Endothelial cell of umbilical vein (primary cell): Measurements from ENCODE around the gene TTF1. TPM values are rescaled to one million over a fixed set of nuclear protein-coding genes. Genes with fewer than 3 reads are reported as not detected.

Experiments used
- BruUV-seq: library from RNA; stranded (reverse); fragments of 400-500 nt; replicated peaks from 2 replicates; lab custom pipeline; 2021; lab: Mats Ljungman, UMichigan
- CTCF ChIA-PET: fragments of 300-600, 350-600 bp; sonication (Branson Sonifier 250); formaldehyde crosslinking; loops from one replicate; lab custom pipeline; 2021; ENCODE audit warnings: antibody characterized with exemption, inconsistent platforms; lab: Charles Lee
- POLR2A ChIA-PET: fragments of 300-600, 350-600 bp; sonication (Branson Sonifier 250); formaldehyde crosslinking; loops from one replicate; lab custom pipeline; 2021; ENCODE audit warnings: antibody characterized with exemption, inconsistent platforms; lab: Charles Lee
- DNase-seq: peaks from one replicate; pipeline ENCODE4 v3.0.0-alpha.2; 2011; ENCODE audit warnings: low read depth, low spot score
- FAIRE-seq: peaks from 2 replicates; lab custom pipeline; 2011; peaks lifted over from hg19 to GRCh38; lab: Jason Lieb, UNC
- H2AFZ ChIP-seq: 2 replicates; pipeline ENCODE4 v1.6.0; 2012; ENCODE audit warnings: low read depth, low read length, control low read depth, inconsistent platforms
- H3K27ac ChIP-seq: 2 replicates; pipeline ENCODE4 v1.5.1; 2011; ENCODE audit warnings: low read depth, mild to moderate bottlenecking, control low read depth, low read length, moderate library complexity; ENCODE audit not compliant: insufficient read depth
- H3K27me3 ChIP-seq, 2 experiments: 2 replicates each; pipeline versions ENCODE4 v1.6.0 to v1.6.1; 2011; ENCODE audit warnings: low read length in 2 of 2, mixed read lengths in 1 of 2; ENCODE audit not compliant: control insufficient read depth in 2 of 2, insufficient read depth in 2 of 2
- H3K36me3 ChIP-seq, 2 experiments: 2 replicates in 1 of 2; 3 replicates in 1 of 2; pipeline ENCODE4 v1.5.1; 2011; ENCODE audit warnings: low read length in 2 of 2, mild to moderate bottlenecking in 1 of 2, moderate library complexity in 1 of 2; ENCODE audit not compliant: control insufficient read depth in 2 of 2, insufficient read depth in 2 of 2; ENCODE audit errors: extremely low read depth in 1 of 2
- H3K4me1 ChIP-seq: 3 replicates; pipeline ENCODE4 v1.5.1; 2011; ENCODE audit warnings: mild to moderate bottlenecking, low read length; ENCODE audit not compliant: control insufficient read depth, insufficient read depth; ENCODE audit errors: extremely low read depth
- H3K4me2 ChIP-seq: 2 replicates; pipeline ENCODE4 v1.6.1; 2011; ENCODE audit warnings: low read length, control low read depth, mixed read lengths; ENCODE audit not compliant: insufficient read depth
- H3K4me3 ChIP-seq, 3 experiments: fragments of 200-600 bp in 1 of 3; sonication (generic), shearing (Covaris generic) in 1 of 3; replicated peaks in 1 of 3; 2 replicates each; pipeline ENCODE4 v1.5.1; 2011 to 2016; ENCODE audit warnings: control low read depth in 3 of 3, low read length in 3 of 3, mild to moderate bottlenecking in 2 of 3, inconsistent platforms in 1 of 3, low read depth in 1 of 3, moderate library complexity in 1 of 3; ENCODE audit not compliant: insufficient read depth in 1 of 3
- H3K79me2 ChIP-seq: 2 replicates; pipeline ENCODE4 v1.6.0; 2012; ENCODE audit warnings: low read length, inconsistent platforms; ENCODE audit not compliant: control insufficient read depth, insufficient read depth
- H3K9ac ChIP-seq: replicated peaks from 2 replicates; pipeline ENCODE3; 2011; ENCODE audit warnings: low read length, control low read depth; ENCODE audit not compliant: insufficient read depth; ENCODE audit errors: extremely low read depth
- H3K9me1 ChIP-seq: replicated peaks from 3 replicates; pipeline ENCODE4 v1.6.0; 2011; ENCODE audit warnings: mild to moderate bottlenecking, low read length; ENCODE audit not compliant: control insufficient read depth, insufficient read depth; ENCODE audit errors: extremely low read depth
- H3K9me3 ChIP-seq: replicated peaks from 2 replicates; pipeline ENCODE4 v1.5.1; 2012; ENCODE audit warnings: low read length, inconsistent platforms; ENCODE audit not compliant: control insufficient read depth, insufficient read depth
- H4K20me1 ChIP-seq: replicated peaks from 2 replicates; pipeline ENCODE3; 2011; ENCODE audit warnings: mild to moderate bottlenecking, low read length; ENCODE audit not compliant: control insufficient read depth, insufficient read depth; ENCODE audit errors: extremely low read depth
- EZH2 ChIP-seq: IDR thresholded peaks from 2 replicates; pipeline ENCODE4 v1.6.1; 2012; ENCODE audit warnings: borderline replicate concordance, low read depth, mild to moderate bottlenecking, moderate library complexity, low read length, inconsistent platforms; ENCODE audit not compliant: severe bottlenecking
- FOS ChIP-seq: IDR thresholded peaks from 2 replicates; pipeline ENCODE4 v1.6.1; 2011; ENCODE audit warnings: mild to moderate bottlenecking, low read length, moderate library complexity, borderline replicate concordance; ENCODE audit not compliant: insufficient read depth
- GATA2 ChIP-seq: IDR thresholded peaks from 2 replicates; pipeline ENCODE4 v1.7.0; 2011; ENCODE audit warnings: low read depth, mild to moderate bottlenecking, moderate library complexity, mixed read lengths, low read length; ENCODE audit not compliant: insufficient read length, insufficient read depth
- JUN ChIP-seq: IDR thresholded peaks from 2 replicates; pipeline ENCODE4 v1.6.1; 2011; ENCODE audit warnings: borderline replicate concordance, low read depth; ENCODE audit not compliant: insufficient read length, insufficient read depth
- MYC ChIP-seq: IDR thresholded peaks from one replicate; pipeline ENCODE4 v1.6.1; 2011; ENCODE audit warnings: mild to moderate bottlenecking, low read depth, low read length
- POLR2A ChIP-seq: IDR thresholded peaks from 2 replicates; pipeline ENCODE4 v1.6.1; 2012; ENCODE audit warnings: low read depth, mild to moderate bottlenecking, control low read depth, low read length
- POLR2AphosphoS5 ChIP-seq: IDR thresholded peaks from 2 replicates; pipeline ENCODE4 v1.6.1; 2012; ENCODE audit warnings: low read depth, mild to moderate bottlenecking, control low read depth, low read length, moderate library complexity; ENCODE audit not compliant: insufficient read depth
- dilution Hi-C: fragments of 300-500 bp; cut with MboI; formaldehyde crosslinking; loops from one replicate; pipeline ENCODE4 v1.15.0; 2019; ENCODE audit warnings: low sequenced_read_pairs; ENCODE audit not compliant: extremely low pct_ligation_motif_present
- intact Hi-C: fragments of 100-400 bp; cut with micrococcal nuclease; formaldehyde crosslinking; loops from one replicate; pipeline ENCODE4 v1.10.0; 2022
- polyA plus RNA-seq, 4 experiments: library from polyadenylated mRNA; depleted of rRNA in 3 of 4; stranded (reverse) in 3 of 4; unstranded in 1 of 4; fragments of >200 nt; gene quantifications; 2 replicates each; pipeline versions ENCODE4 v1.2.1 to v1.2.3, GENCODE V29; 2011 to 2012; ENCODE audit warnings: missing spikeins in 1 of 4
- total RNA-seq: library from RNA; stranded (reverse); gene quantifications from 2 replicates; pipeline ENCODE4 v1.2.3, GENCODE V29; 2021
- TF ChIP-seq, protein P1 (sequence below), 2 donors: IDR thresholded peaks; 1 replicate in 1 of 2; 2 replicates in 1 of 2; pipeline ENCODE4 v1.5.1; 2011; ENCODE audit warnings: low read length in 2 of 2, mild to moderate bottlenecking in 2 of 2, moderate library complexity in 2 of 2, control low read depth in 1 of 2, inconsistent platforms in 1 of 2, low read depth in 1 of 2; ENCODE audit not compliant: insufficient read depth in 1 of 2; ENCODE audit errors: extremely low read depth in 1 of 2
- TF ChIP-seq, protein P2 (sequence below): IDR thresholded peaks from 2 replicates; pipeline ENCODE4 v1.6.1; 2011; ENCODE audit not compliant: insufficient read depth, insufficient read length

The TTF1 gene
- total and polyA plus RNA-seq, 2 donors (not counting 3 experiments of a cell fraction or from before 2014, with no cell fraction given): 4.9 to 12.0 TPM

DNA sequence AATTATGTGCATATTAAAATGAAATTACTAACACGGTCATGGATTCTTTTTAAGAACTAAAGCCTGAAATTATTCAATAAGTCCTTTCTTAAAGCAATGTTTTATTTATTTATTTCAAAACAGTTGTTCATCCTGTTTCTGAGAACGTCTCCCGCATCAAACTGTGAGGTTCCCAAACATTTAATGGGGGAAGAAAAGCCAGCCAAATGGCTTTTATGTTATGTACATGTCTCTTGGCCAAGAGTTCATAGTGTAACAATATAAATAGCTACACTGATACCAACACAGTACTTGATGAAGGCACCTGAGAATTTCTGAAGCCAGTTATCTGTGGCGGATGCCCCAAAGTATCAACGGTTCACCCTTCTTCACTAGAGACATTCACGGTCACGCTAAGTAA, 15.7 kb downstream of the TTF1 start:
- Histone ChIP-seq H3K27ac (no peak overlapping the region), H3K4me2 (no peak overlapping the region), H3K4me1 (no peaks in the 10 kb centered on the region), H2AFZ (no peak overlapping the region), H3K79me2 (no peaks in the 10 kb centered on the region), H3K4me3 (no peak overlapping the region), H3K36me3 (peaks cover 27 to 42% of the 10 kb centered on the region in 2 experiments), H4K20me1 (no peaks in the 10 kb centered on the region), H3K9me3 (no peaks in the 10 kb centered on the region), H3K9ac (no peak overlapping the region), H3K9me1 (no peaks in the 10 kb centered on the region), H3K27me3 (no peaks in the 10 kb centered on the region)
- BruUV-seq: no TSS peak
- POLR2A ChIA-PET: no interaction called here
- FAIRE-seq (no peak), DNase-seq (no peak)
- no peak for TF ChIP-seq FOS
- intact Hi-C loops: no loop called here
- CTCF ChIA-PET: interaction anchor here (1.5 kb wide), 1 partner anchor 9 kb away, joined by 5 read pairs; no protein-coding TSS in a partner anchor
- dilution Hi-C loops: no loop called here

DNA sequence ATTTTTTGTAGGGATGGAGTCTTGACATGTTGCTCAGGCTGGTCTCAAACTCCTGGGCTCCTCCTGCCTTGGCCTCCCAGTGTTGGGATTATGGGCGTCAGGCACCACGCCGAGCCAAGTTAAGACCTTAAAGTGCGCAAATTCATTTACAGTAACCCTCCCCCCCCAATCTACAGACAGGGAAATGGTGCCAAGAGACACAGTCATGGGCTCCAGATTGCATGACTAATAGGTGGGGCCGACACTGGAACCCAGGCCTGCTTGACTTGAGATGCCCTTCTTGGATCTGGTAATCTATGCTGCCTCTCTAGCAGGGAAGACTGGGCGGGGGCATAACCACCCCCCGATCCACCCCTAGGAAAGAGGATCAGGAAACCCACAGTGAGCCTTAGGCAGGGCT, 19.5 kb downstream of the TTF1 start:
- Histone ChIP-seq H3K9me1 (no peaks in the 10 kb centered on the region), H4K20me1 (no peaks in the 10 kb centered on the region), H3K79me2 (no peaks in the 10 kb centered on the region), H3K4me3 (no peak overlapping the region), H3K27me3 (no peaks in the 10 kb centered on the region), H3K9ac (no peak overlapping the region), H3K9me3 (no peaks in the 10 kb centered on the region), H3K36me3 (peaks cover 23 to 36% of the 10 kb centered on the region in 2 experiments), H3K27ac (no peak overlapping the region), H3K4me1 (no peaks in the 10 kb centered on the region), H2AFZ (no peak overlapping the region), H3K4me2 (no peak overlapping the region)
- POLR2A ChIA-PET: no interaction called here
- no TSS peak for BruUV-seq
- FAIRE-seq: no peak
- TF ChIP-seq EZH2 (no peak), POLR2AphosphoS5 (no peak), POLR2A (no peak), MYC (no peak), FOS (no peak), JUN (no peak), GATA2 (no peak)
- TF ChIP-seq, protein P1, sequence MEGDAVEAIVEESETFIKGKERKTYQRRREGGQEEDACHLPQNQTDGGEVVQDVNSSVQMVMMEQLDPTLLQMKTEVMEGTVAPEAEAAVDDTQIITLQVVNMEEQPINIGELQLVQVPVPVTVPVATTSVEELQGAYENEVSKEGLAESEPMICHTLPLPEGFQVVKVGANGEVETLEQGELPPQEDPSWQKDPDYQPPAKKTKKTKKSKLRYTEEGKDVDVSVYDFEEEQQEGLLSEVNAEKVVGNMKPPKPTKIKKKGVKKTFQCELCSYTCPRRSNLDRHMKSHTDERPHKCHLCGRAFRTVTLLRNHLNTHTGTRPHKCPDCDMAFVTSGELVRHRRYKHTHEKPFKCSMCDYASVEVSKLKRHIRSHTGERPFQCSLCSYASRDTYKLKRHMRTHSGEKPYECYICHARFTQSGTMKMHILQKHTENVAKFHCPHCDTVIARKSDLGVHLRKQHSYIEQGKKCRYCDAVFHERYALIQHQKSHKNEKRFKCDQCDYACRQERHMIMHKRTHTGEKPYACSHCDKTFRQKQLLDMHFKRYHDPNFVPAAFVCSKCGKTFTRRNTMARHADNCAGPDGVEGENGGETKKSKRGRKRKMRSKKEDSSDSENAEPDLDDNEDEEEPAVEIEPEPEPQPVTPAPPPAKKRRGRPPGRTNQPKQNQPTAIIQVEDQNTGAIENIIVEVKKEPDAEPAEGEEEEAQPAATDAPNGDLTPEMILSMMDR (IDR thresholded peaks at IDR 0.05; ENCODE audit: extremely low read depth in 1 of 2, insufficient read depth in 1 of 2, low read depth in 1 of 2, low read length in 2 of 2): no peak
- TF ChIP-seq, protein P2, sequence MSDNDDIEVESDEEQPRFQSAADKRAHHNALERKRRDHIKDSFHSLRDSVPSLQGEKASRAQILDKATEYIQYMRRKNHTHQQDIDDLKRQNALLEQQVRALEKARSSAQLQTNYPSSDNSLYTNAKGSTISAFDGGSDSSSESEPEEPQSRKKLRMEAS: no peak
- DNase-seq: no peak
- intact Hi-C loops: no loop called here
- dilution Hi-C loops: no loop called here
- CTCF ChIA-PET: no interaction called here
